Measurements from ENCODE around the gene COA8.

COA8 gene

DNA sequence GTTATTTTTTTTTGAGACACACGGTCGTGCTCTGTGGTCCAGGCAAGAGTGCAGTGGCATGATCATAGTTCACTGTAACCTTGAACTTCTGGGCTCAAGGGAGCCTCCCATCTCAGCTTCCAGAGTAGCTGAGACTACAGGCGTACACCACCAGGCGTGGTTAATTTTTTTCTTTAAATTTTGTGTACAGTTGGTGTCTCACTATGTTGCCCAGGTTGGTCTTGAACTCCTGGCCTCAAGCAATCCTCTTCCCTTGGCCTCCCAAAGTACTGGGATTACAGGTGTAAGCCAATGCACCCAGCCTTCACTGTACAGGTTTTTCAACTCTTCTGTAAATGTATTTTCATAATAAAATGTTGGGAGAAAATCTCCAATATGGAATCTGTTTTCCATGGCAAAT lies 60.5 kb downstream of the COA8 start:
- no peak for DNase-seq (ENCODE audit: low read depth, low spot score)

DNA sequence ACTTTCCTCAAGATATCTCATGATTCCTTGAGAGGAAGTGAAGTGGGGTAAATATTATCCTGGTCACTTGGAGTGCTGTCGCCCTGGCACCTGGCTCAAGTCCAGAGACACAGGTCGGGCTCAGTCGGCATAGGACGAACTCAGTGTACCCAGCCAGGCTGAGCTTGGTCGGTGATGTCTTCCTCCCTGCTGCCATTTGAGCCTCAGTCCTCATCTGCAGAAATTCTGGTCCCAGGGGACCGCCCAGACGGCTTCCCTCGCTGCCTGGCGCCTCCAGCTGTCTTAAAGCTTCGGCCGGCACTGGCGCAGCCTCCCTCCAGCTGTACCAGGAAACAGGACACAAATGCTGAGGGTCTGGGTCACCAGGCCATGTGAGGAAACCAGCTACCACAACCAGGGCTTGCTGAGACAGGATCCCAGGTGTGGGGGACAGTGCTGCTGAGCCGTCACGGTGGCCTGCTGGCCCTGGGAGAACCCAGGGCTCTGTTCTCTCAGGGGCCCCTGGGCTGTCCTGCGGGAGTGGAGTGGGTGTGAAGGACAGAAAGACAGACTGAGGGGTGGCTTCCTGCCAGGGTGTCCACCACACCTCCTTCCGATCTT lies 61.2 kb downstream of the COA8 start:
- no peak for DNase-seq (ENCODE audit: low read depth, low spot score)

DNA sequence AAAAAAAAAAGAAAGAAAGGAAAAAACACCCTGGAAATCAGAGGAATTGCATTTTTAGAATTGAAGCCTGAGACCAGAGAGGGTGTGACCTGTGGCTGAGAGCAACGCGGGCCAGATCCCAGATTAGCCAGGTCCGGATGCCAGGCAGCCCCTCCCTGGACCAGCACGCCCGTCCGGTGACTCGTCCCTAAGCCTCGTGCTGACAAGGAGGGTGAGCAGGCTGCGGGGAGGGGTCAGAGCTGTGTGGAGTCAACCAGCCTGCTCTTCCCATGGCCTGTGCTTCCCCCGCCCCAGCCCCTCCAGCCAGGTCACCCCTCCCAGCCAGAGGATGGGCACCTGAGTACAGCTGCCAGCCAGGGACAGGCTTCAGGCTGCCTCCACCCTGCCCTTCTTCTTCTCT lies 62.1 kb downstream of the COA8 start:
- no peak for DNase-seq (ENCODE audit: low read depth, low spot score)

DNA sequence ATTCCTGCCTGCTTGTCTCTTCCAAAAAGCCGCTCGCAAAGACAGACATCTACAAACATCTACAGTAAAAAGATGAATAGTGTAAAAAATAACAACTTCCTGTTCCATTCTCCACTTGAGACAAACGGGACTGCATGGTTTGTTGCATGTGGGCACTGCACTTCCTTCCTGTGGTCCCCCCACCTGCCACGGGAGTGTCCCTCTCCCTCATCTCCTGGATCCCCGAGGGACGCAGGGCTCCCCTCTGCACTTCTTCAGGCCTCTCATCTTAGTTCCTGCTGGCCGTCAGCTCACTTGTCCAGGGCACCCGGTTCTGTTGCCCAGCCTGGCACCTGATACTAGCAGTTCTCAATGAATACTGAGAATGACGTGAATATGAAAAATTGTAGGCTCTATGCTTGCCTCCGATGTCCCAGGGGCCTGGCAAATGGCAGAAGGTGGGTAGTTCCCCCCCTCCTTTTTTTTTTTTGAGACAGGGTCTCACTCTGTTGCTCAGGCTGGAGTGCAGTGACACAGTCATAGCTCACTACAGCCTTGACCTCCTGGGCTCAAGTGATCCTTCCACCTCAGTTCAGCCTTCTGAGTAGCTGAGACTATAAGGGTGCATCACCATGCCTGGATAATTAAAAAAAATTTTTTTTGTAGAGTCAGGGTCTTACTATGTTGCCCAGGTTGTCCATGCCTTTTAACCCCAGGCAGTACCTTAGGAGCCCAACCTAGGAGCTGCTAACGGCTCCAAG lies 62.8 kb downstream of the COA8 start:
- DNase-seq (ENCODE audit: low read depth, low spot score): no peak

DNA sequence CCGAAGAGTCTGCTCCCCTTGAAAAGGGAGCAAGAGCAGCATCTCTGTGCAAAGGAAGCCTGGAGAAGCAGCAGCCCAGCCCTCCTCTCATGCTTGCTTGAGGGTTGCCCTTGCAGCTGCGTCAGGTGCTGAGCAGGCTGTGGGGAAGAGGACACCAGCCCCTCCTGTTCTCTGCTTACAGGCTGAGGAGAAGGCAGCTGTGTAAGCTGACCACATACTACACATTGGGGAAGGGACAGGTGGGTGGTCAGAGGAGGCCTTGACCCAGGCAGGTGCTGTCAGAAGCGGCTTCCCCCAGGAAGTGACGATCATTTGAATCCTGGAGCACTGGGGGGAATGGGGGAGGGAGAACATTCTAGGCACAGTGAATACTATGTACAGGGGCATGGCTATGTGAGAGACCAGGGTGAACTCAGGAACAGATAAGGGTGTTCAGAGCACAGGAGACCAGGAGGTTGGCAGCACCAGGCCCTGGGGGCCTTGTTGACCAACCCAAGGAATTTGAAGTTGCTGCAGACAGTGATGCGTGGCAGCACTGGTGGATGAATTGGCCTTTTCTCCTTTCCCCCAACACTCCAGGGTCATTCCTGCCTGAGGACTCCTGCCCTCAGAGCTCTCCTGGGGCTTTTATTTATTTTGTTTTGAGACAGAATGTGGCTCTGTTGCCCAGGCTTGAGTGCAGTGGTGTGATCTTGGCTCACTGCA lies 63.5 kb downstream of the COA8 start:
- no peak for DNase-seq (ENCODE audit: low read depth, low spot score)

DNA sequence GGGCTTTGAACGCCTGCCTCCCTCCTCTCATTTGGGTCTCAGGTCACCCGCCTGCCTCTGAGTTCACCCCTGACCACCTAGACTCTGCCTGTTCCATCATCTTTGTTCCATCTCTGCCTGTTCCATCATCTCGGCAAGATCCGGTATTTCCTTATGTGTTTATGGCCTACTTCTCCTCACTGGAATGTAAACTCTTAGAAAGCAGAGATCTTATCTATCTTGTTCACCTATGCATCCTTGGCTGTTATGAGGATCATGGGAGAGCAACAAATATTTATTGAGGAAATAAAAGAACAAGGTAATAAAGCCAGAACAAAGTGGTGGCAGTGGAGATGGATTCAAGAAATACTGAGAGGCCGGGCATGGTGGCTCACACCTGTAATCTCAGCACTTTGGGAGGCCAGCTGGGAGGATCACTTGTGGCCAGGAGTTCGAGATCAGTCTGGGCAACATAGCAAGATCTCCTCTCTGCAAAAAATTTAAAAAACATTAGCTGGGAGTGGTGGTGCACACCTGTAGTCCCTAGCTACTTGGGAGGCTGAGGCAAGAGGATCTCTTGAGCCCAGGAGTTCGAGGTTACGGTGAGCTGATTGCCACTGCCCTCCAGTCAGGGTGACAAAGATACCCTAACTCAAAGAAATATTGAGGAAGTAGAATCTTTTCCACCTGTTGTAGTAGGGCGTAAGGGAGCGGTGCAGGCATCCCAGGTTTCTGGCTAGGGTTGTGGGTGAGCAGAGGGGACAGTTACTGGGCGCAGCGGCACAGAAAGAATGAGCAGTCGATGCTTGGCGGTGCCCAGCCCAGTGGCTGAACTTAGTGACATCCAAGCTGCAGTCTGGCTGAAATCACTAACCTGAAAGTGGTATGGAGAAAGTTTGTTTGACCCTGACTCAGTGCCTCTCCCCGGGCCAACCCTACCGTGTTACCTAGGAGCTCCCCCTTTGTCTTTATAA lies 64.6 kb downstream of the COA8 start:
- no peak for DNase-seq (ENCODE audit: low read depth, low spot score)

DNA sequence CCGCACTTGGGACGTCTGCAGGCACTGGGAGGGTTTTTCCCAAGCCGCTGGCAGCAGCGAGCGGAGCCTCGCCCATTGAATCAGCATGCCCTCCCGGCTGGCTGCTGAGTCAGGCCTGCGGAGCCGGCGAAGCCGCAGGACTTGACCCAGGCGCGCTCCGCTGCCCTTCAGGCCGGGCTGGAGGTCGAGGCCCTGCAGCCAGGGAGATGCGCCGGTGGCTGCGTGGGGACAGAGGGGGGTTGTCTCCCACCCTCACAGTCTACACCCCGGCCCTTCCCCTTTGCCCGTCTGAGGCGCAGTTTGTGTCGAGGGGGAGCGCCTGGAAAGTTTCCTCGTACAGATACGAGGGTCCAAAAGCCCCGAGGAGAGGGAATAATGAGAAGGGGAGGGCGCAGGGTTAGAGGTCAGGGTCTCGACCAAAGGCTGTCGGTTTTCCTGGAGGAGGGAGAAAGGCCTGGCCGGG lies 65.5 kb downstream of the COA8 start:
- no peak for DNase-seq (ENCODE audit: low read depth, low spot score)

DNA sequence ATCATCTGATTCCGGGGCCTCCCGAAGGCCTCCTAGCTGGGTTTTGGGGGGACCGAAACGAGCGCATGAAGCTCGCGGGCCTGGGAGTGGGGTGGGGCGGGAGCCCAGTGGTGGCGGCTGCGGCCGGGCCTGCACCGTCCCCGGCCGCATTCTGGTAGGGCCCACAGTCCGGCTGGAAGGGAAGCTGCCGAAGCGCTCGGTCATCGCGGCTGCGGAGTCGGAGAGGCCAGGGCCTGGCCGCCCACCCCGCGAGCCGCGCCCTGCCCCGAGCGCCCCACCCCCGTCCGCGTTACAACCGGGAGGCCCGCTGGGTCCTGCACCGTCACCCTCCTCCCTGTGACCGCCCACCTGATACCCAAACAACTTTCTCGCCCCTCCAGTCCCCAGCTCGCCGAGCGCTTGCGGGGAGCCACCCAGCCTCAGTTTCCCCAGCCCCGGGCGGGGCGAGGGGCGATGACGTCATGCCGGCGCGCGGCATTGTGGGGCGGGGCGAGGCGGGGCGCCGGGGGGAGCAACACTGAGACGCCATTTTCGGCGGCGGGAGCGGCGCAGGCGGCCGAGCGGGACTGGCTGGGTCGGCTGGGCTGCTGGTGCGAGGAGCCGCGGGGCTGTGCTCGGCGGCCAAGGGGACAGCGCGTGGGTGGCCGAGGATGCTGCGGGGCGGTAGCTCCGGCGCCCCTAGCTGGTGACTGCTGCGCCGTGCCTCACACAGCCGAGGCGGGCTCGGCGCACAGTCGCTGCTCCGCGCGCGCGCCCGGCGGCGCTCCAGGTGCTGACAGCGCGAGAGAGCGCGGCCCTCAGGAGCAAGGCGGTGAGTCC lies 66.1 kb downstream of the COA8 start, which contains the start of gene KLC1:
TSS of gene KLC1 (plus strand) at position 528 of the 819 bp plus-strand sequence. CDS start 25,354 bp downstream, outside the sequence.
- peak; percentile 71 for DNase-seq (ENCODE audit: low read depth, low spot score)

DNA sequence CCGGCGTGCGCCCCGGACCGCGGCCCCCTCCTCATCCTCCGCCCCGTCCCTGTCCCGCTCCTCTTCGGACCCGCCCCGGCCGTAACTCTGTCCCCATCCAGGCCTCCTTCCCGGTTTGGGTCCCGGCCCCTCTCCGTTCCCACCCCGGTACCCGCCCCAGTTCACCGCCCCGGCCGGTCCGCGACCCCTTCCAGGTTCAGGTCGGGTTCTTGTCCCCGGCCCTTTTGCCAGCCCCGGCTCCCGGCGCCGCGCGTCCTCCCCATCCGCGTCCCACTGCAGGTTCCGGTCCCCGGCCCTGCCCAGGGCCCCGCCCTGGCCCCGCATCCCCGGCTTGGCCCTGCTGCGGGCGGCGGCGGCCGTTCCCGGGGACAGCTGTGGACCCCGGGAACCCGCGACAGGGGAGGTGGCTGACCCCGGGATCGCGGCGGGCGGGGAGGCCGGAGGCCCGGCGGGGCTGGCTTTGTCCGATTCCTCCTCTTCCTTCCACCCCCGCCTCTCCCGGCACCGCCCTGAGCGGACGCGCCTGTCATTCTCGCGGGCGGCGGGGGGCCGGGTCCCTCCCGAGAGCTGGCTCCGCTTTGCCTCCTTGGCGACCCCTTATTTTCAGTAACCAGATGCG lies 66.9 kb downstream of the COA8 start:
- no peak for DNase-seq (ENCODE audit: low read depth, low spot score)

DNA sequence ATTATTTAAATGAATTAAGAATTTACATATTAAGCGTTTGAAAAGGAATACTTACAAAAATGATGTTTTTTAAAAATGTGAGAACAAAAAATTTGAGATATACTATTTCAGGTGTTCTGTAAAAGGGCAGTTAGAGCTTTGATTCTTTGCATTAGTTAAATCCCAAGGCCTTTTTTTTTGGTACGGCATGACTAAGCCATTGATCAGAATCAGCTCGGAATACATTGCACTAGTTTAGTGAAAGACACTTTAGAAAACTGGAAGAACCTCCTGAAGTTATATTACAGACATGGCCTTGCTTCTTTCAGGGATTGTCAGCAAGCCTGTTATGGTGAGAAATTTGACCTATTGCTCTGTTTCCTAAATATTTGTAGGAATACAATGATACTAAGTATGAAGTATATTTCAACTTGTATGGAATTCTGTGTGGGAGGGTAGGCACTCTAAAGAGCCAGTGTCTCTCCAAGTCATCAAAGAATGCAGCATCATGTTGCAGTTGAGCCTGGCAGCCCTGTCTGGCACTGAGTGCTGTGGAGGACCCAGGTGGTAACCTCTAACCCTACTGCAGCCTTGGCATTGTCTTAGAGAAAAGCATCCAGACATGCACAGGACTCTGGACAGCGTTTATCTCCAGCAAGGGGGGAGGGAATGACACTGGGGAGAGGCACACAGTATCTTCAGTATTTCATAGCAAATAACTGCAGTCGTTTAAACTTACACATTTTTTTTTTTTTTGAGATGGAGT lies 67.8 kb downstream of the COA8 start:
- no peak for DNase-seq (ENCODE audit: low read depth, low spot score)

DNA sequence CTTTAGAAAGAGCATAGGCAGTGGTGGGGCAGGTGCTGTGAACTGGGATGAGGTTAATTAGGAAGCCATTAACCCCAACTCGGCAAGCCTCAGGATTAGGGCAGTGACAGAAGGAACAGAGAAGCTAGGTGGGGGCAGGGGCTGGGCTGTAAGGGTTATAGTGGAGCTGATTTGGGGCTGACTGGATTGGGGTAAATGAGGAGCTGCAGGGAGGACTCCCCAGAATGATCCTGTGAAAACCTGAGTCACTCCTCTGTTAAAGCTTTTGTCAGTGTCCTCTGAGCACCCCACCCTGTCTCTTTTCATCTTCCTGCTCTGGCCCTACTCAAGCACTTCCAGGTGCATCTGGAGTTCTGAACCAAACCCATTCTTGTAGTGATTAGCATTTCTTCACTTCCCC lies 70.6 kb downstream of the COA8 start:
- DNase-seq (ENCODE audit: low read depth, low spot score): no peak

DNA sequence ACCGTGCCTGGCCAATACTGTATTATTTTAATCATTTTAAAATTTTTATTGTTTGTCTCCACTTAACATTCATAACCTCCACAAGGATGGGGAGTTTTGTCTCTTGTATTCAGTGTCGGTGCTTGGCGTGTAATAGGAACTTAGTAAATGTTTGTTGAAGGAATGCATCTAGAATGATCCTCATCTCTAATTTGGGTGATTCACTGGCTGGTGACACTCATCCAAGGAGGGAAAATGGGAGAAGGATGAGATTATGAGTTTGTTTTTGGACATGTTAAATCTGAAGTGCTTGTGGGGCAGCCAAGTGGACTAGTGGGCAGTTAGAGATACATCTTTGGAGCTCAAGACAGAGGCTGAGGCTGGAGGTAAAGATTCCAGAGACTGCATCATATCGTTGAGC lies 71.4 kb downstream of the COA8 start:
- no peak for DNase-seq (ENCODE audit: low read depth, low spot score)

DNA sequence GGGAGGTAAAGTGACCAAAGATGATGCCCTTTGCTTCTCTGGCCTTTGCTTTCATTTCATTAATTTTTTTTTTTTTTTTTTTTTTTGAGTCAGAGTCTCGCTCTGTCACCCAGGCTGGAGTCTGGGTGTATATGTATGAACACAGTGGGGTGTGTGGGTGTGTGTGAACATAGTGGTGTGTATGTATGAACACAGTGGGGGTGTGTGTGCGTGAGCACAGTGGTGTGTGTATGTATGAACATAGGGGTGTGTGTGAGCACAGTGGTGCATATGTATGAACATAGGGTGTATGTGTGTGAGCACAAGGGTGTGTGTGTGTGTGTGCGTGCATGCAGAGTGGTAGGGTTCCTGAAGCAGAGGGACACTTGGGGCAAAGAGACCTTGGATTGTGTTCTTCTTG lies 75.8 kb downstream of the COA8 start:
- DNase-seq (ENCODE audit: low read depth, low spot score): no peak

All from activated CD4-positive, CD25-positive, alpha-beta regulatory T cell treated with anti-CD3 and anti-CD28 coated beads, Interleukin-2, amount 50 U/mL, for 16 hours (primary cell).